GM12878 (cell line): Measurements from ENCODE around the gene STAB2. TPM values are rescaled to one million over a fixed set of nuclear protein-coding genes. Genes with fewer than 3 reads are reported as not detected.

ENCODE experiments used
- ATAC-seq: fragments of 200-7000 bp; cut with Tn5 transposase; 3 replicates; pipeline ENCODE4 v1.9.1; 2020; ENCODE audit warnings: mild to moderate bottlenecking, moderate library complexity
- BruUV-seq: library from RNA; stranded (reverse); fragments of 400-500 nt; replicated peaks from 2 replicates; lab custom pipeline; 2021; lab: Mats Ljungman, UMichigan
- CTCF ChIA-PET: fragments of 300-600 bp; sonication (Branson Sonifier 250); formaldehyde crosslinking; extraction: SDS; loops from one replicate; lab custom pipeline; 2021; ENCODE audit warnings: inconsistent platforms; lab: Yijun Ruan, JAX
- POLR2A ChIA-PET: fragments of 350-600 bp; formaldehyde crosslinking; extraction: SDS; loops from one replicate; lab custom pipeline; 2021; ENCODE audit warnings: inconsistent platforms; lab: Charles Lee
- RAD21 ChIA-PET: fragments of 300-600 bp; sonication (Branson Sonifier 250); formaldehyde crosslinking; loops from one replicate; lab custom pipeline; 2023; ENCODE audit warnings: antibody characterized with exemption; ENCODE audit not compliant: unreplicated experiment; lab: Charles Lee
- SMC1A ChIA-PET: fragments of 300-600 bp; sonication (Branson Sonifier 250); formaldehyde crosslinking; loops from one replicate; lab custom pipeline; 2023; ENCODE audit not compliant: unreplicated experiment, uncharacterized antibody; lab: Charles Lee
- DNase-seq: peaks from one replicate; pipeline ENCODE4 v3.0.0-alpha.2; 2011; ENCODE audit warnings: low read depth, low spot score
- FAIRE-seq: peaks from 3 replicates; lab custom pipeline; 2011; peaks lifted over from hg19 to GRCh38; lab: Jason Lieb, UNC
- H2AFZ ChIP-seq: 2 replicates; pipeline ENCODE4 v1.6.0; 2011; ENCODE audit warnings: low read depth, low read length, control low read depth; ENCODE audit not compliant: control insufficient read depth
- H3K27ac ChIP-seq: 2 replicates; pipeline ENCODE4 v1.5.1; 2011; ENCODE audit warnings: control low read depth; ENCODE audit not compliant: control insufficient read depth, insufficient read depth
- H3K27me3 ChIP-seq, 2 experiments: replicated peaks in 1 of 2; 2 replicates each; pipeline versions ENCODE4 v1.6.0 to v1.6.1; 2011; ENCODE audit warnings: low read length in 1 of 2; ENCODE audit not compliant: control insufficient read depth in 2 of 2, insufficient read depth in 2 of 2
- H3K36me3 ChIP-seq, 2 experiments: 2 replicates each; pipeline ENCODE4 v1.5.1; 2011; ENCODE audit warnings: low read length in 1 of 2; ENCODE audit not compliant: control insufficient read depth in 2 of 2, insufficient read depth in 2 of 2
- H3K4me1 ChIP-seq: 2 replicates; pipeline ENCODE4 v1.6.1; 2011; ENCODE audit warnings: mild to moderate bottlenecking, low read length, moderate library complexity, mixed read lengths; ENCODE audit not compliant: control insufficient read depth, insufficient read depth
- H3K4me2 ChIP-seq: 2 replicates; pipeline ENCODE4 v1.6.0; 2011; ENCODE audit warnings: control low read depth; ENCODE audit not compliant: control insufficient read depth, insufficient read depth
- H3K4me3 ChIP-seq: fragments of 200-600 bp; sonication (generic); 2 replicates; pipeline ENCODE4 v1.5.1; 2016
- H3K79me2 ChIP-seq: 2 replicates; pipeline ENCODE4 v1.6.0; 2011; ENCODE audit warnings: low read length; ENCODE audit not compliant: control insufficient read depth, insufficient read depth
- H3K9ac ChIP-seq: 2 replicates; pipeline ENCODE4 v1.8.0; 2011; ENCODE audit warnings: low read length, control low read depth, mixed read lengths; ENCODE audit not compliant: control insufficient read depth, insufficient read depth
- H3K9me3 ChIP-seq: replicated peaks from 3 replicates; pipeline ENCODE4 v1.5.1; 2011; ENCODE audit warnings: mild to moderate bottlenecking, low read length; ENCODE audit not compliant: control insufficient read depth, insufficient read depth
- H4K20me1 ChIP-seq: 2 replicates; pipeline ENCODE4 v1.6.0; 2011; ENCODE audit not compliant: control insufficient read depth, insufficient read depth
- CREB1 ChIP-seq: IDR thresholded peaks from 2 replicates; pipeline ENCODE4 v1.6.1; 2012; ENCODE audit warnings: low read depth, mild to moderate bottlenecking, inconsistent platforms
- JUND ChIP-seq: IDR thresholded peaks from 2 replicates; pipeline ENCODE4 v1.6.1; 2012; ENCODE audit warnings: low read depth, mild to moderate bottlenecking, low read length, improper control_type of control experiment, moderate library complexity
- MTA2 ChIP-seq: fragments of 450-650 bp; IDR thresholded peaks from 2 replicates; pipeline ENCODE4 v1.6.1; 2016; ENCODE audit warnings: low read depth, mild to moderate bottlenecking, moderate library complexity
- PML ChIP-seq: IDR thresholded peaks from 2 replicates; pipeline ENCODE4 v1.6.1; 2012; ENCODE audit warnings: low read length, inconsistent platforms
- SPI1 ChIP-seq: IDR thresholded peaks from 2 replicates; pipeline ENCODE4 v1.6.1; 2011; ENCODE audit warnings: low read depth, mild to moderate bottlenecking, low read length, moderate library complexity, borderline replicate concordance; ENCODE audit not compliant: insufficient read depth
- WGBS: methylation state at CpG from one replicate; pipeline ENCODE4 v1.1.6; 2016; ENCODE audit warnings: low lambda C conversion rate; ENCODE audit not compliant: insufficient replicate concordance, insufficient coverage; ENCODE audit errors: missing lambda C conversion rate; 5-methylcytosine and 5-hydroxymethylcytosine counted together
- in situ Hi-C: fragments of 300-500 bp; cut with MboI; formaldehyde crosslinking; loops from 9 replicates; pipeline ENCODE4 v1.14.3; 2018; ENCODE audit warnings: mixed read lengths
- intact Hi-C: fragments of 100-400 bp; cut with micrococcal nuclease; formaldehyde crosslinking; loops from one replicate; pipeline ENCODE4 v1.14.2; 2022; ENCODE audit not compliant: unreplicated experiment
- polyA plus RNA-seq, 11 experiments: library from polyadenylated mRNA; depleted of rRNA in 4 of 11; unstranded in 6 of 11; stranded (reverse) in 5 of 11; fragments of >200 nt; fragmentation: Nextera tagmentation in 4 of 11; fragmentation: Illumina TruSeq in 1 of 11; extraction: Ambion mirVana in 4 of 11; extraction: Trizol in 1 of 11; gene quantifications; 1 replicate in 1 of 11; 2 replicates in 10 of 11; pipeline versions ENCODE4 v1.2.1 to v1.2.3, GENCODE V29; 2011 to 2016; ENCODE audit warnings: inconsistent platforms in 2 of 11, missing spikeins in 2 of 11, low read depth in 1 of 11
- total RNA-seq, 4 experiments: library from RNA; depleted of rRNA in 3 of 4; stranded (reverse); fragments of >200 nt in 3 of 4; fragmentation: Illumina TruSeq in 1 of 4; extraction: Trizol in 1 of 4; gene quantifications; 2 replicates each; pipeline versions ENCODE4 v1.2.1 to v1.2.3, GENCODE V29; 2013 to 2021

The STAB2 gene
- total and polyA plus RNA-seq, 10 of the 15 experiments (the other 5 are each of a cell fraction or from before 2014, with no cell fraction given): 0.37 TPM; not detected in 9

GRCh38 chr12:103697971-103698751 lies 111.1 kb downstream of the STAB2 start:
- in situ Hi-C loops (no loop called here), intact Hi-C loops (no loop called here)
- peaks cover 6% of the 10 kb centered on the region for H3K4me1 ChIP-seq
- no peak overlapping the region for H3K27ac ChIP-seq
- no peaks in the 10 kb centered on the region for H3K36me3 ChIP-seq
- H3K4me3 ChIP-seq: no peak overlapping the region
- BruUV-seq: no TSS peak
- H3K9ac ChIP-seq: no peak overlapping the region
- peak overlapping the region; percentile 34; the same call in 1 of the 2 replicates for H3K4me2 ChIP-seq
- DNase-seq (no peak), FAIRE-seq (no peak), ATAC-seq (no peak; the same call in 2 of the 3 replicates)
- SMC1A ChIA-PET: interaction anchor here (1.1 to 1.4 kb wide), 2 partner anchors 15 to 22 kb away, joined by 3 to 4 read pairs; no protein-coding TSS in a partner anchor
- POLR2A ChIA-PET: interaction anchor here (1.9 kb wide), 1 partner anchor 9 kb away, joined by 5 read pairs; no protein-coding TSS in a partner anchor
- H2AFZ ChIP-seq: no peak overlapping the region
- no peaks in the 10 kb centered on the region for H3K9me3 ChIP-seq
- TF ChIP-seq CREB1 (no peak), SPI1 (peak; percentile 18; the same call in 1 of the 2 replicates), JUND (no peak), MTA2 (no peak), PML (no peak)
- no peaks in the 10 kb centered on the region for H4K20me1 ChIP-seq
- CTCF ChIA-PET: interaction anchor here (1.1 to 2.7 kb wide), 4 partner anchors 10 to 116 kb away, joined by 3 to 8 read pairs (median 4); no protein-coding TSS in a partner anchor
- 33% methylated on average over 9 of the region's 9 CpGs for WGBS
- no peaks in the 10 kb centered on the region for H3K79me2 ChIP-seq
- H3K27me3 ChIP-seq: no peaks in the 10 kb centered on the region; a peak in 1 of 4 replicates
- RAD21 ChIA-PET: no interaction called here
